ENCODE measurements around the gene ATG10. TPM values are rescaled to one million over a fixed set of nuclear protein-coding genes. Genes with fewer than 3 reads are reported as not detected.
"Not testable (repeated sequence)": the region's sequence is repeated elsewhere in the genome, so short reads cannot be mapped to it uniquely, and the experiment has no call there.

The ATG10 gene
- total RNA-seq, 1 donor from 2014 or later, result 5.8 TPM

DNA sequence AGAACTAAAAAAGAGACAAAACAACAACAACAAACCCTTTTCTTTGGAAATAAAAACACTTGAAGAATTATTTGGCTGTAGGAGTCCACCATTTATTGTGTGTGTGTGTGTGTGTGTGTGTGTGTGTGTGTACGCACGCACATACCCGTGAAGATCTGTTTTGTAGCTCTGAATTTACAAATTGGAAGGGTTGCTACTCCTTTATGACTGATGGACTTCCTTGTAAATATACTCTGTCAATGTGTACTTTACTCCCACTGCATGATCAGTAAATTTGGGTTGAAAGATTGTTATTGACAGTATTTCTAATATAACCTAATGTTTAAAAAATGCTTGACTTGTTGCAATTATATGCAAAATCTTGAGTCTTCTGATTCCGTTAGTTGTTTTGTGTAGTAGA lies 148.1 kb downstream of the ATG10 start:
- DNase-seq (ENCODE audit: low read depth in 2 of 2), result no peak

DNA sequence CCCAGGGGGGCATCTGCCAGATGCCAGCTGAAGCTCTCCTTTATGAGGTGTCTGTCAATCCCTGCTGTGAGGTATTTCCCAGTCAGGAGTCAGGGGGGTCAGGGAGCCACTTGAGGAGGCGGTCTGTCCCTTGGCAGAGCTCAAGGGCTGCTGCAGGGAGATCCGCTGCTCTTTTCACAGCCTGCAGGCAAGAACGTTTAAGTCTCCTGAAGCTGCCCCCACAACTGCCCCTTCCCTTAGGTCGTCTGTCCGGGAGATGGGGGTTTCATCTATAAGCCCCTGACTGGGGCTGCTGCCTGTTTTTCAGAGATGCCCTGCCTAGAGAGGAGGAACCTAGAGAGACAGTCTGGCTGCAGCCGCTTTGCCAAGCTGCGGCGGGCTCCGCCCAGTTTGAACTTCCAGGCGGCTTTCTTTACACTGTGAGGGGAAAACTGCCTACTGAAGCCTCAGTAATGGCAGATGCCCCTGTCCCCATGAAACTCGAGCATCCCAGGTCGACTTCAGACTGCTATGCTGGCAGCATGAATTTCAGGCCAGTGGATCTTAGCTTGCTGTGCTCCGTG lies 158.0 kb downstream of the ATG10 start:
- no peak for DNase-seq (ENCODE audit: low read depth in 2 of 2)

DNA sequence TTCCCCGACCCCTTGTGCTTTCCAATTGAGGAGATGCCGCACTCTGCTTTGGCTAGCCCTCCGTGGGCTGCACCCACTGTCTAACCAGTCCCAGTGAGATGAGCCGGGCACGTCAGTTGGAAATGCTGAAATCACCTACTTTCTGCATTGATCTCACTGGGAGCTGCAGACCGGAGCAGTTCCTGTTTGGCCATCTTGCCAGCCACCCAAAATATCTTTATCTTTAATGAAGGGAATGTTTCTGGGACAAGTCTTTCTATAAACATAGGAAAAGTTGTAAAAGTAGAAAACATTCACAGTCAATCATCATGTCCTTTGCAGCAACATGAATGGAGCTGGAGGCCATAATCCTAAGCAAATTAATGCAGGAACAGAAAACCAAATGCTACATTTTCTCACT lies 158.8 kb downstream of the ATG10 start:
- no peak for DNase-seq (ENCODE audit: low read depth in 2 of 2)

DNA sequence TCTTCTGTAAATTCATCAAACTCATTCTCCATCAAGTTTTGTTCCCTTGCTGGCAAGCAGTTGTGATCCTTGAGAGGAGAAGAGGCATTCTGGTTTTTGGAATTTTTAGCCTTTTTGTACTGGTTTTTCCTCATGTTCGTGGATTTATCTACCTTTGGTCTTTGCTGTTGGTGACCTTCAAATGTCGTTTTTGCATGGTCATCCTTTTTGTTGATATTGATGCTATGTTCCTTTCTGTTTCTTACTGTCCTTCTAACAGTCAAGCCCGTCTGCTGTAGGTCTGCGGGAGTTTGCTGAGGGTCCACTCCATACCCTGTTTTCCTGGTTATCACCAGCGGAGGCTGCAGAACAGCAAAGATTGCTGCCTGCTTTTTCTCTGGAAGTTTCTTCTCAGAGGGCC lies 165.4 kb downstream of the ATG10 start:
- DNase-seq (ENCODE audit: low read depth in 2 of 2), result no peak

DNA sequence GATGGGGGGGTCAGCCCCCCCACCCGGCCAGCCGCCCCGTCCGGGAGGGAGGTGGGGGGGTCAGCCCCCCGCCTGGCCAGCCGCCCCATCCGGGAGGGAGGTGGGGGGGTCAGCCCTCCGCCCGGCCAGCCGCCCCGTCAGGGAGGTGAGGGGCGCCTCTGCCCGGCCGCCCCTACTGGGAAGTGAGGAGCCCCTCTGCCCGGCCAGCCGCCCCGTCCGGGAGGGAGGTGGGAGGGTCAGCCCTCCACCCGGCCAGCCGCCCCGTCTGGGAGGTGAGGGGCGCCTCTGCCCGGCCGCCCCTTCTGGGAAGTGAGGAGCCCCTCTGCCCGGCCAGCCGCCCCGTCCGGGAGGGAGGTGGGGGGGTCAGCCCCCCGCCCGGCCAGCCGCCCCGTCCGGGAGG lies 168.0 kb downstream of the ATG10 start:
- not testable (repeated sequence) for DNase-seq (ENCODE audit: low read depth in 2 of 2)

DNA sequence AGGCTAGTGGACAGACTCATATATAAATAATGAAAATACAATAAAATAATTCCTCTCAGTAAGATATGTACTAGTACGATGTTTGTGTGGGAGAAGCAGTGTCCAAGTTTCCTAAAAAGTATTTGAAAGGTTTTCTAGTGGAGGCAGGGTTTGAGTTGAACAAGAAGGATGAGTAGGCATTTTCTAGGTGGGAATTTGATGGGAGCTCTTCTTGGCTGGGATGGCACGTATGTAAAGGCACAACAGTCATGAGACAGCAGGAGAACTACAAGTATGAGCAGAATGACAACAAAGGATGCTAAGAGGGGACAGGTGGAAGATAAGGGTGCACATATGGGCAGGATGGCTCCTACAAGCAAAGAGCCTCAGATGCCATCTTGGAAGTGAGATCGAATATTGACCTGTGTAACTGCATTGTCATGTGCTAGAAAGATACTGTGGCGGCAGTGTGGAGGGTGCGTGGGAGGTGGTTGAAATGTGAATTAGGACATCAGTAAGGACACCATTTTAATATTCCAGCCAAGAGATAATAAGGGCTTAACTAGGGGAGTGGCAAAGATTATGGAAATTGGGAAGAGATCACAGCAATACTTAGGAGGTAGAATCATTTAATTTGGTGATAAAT lies 170.5 kb downstream of the ATG10 start:
- DNase-seq (ENCODE audit: low read depth in 2 of 2), result no peak

DNA sequence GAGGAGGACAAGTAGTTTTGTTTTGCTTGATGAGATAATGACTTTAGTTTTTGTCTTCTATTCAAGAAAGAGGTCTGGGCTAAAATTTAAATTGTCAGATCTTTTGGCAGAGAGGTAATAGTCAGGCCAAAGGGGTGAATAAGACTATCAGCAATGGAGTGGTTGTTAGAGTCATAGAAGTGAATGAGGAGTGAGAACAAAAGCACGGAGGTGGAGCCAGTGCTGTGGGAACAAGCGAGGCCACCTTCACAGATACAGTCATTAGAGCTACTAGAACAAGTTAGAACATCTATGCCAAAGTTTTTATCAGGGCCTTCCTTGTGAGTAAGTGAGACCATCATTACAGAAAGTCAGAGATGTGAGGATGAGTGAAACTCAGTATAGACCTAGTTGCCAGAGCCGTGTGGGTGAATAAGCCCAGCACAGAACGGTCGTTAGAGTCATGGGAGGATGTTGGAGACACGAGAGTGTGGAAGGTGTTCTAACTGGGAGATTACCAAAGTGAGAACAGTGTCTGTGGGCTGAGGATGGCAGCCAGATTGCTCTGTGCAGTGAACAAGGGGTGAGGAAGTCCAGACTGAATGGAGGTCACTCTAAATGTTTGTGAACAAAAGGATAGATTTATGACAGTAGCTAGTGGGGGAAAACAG lies 171.2 kb downstream of the ATG10 start:
- DNase-seq (ENCODE audit: low read depth in 2 of 2), result no peak

DNA sequence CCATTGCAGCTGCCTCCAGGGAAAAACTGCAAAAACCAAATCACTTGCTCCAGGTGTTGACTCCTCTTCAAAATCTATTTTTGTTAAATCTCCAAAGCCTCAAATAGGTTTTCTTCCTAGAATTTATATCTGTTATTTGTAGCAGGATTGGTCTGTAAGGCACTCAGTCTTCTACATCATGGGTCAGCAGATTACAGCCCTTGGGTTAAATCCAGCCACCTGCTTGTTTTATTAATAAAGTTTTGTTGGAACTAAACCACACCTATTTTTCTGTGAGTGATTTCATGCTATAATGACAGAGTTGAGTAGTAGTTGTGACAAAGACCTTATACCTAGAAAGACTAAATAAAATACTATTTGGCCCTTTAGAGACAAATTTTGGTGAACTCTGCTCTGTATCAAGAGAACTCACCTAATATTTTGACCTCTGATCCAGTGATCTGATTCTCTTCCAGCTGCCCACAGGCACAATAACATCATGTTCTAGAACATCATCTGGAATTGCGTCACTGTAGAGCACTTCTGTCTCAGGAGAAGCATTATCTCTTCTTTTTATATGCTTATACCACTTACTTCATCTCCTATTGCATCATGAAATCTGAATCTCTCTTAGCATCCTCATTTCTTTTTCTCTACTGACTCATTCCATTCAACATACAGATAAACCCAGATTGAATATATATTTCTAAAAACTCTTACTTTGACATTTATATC lies 176.2 kb downstream of the ATG10 start:
- no peak for DNase-seq (ENCODE audit: low read depth in 2 of 2)

DNA sequence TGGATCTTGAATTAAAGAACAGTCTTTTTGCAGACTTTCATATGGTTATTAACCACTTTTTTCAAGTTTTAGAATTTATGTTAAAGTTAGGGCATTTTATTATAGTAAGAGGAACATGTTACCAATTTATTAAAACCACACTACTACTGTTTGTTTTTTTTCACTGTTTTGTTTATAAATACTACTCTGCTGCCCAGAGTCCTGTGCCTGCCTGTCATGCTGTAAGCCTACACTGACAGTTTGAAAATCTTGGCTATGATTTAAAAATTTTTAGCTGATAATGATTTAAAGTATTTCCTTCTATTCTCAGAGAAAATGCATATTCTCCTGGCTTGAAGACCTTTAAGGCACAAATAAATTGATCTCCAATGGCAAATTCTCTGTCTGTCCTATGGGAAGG lies 177.6 kb downstream of the ATG10 start:
- DNase-seq (ENCODE audit: low read depth in 2 of 2), result no peak

DNA sequence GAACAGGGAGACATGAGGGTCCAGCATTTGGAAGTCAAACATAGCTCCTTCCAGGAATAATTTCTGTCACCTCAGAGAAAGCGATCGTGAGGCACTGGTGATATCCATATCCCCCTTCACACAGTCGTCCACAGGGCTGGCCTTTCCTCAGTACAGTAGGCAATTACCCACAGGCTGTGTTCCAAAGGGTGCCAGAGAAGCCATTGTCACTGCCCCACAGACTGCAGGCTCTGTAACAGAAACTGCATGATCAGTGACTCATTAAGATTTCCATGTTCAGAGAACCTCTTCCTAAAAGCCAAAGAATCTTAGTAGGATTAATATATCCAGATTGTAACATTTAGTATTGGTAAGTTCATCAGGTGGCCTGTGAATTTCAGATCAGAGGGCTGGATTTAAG lies 178.7 kb downstream of the ATG10 start:
- DNase-seq (ENCODE audit: low read depth in 2 of 2), result no peak

DNA sequence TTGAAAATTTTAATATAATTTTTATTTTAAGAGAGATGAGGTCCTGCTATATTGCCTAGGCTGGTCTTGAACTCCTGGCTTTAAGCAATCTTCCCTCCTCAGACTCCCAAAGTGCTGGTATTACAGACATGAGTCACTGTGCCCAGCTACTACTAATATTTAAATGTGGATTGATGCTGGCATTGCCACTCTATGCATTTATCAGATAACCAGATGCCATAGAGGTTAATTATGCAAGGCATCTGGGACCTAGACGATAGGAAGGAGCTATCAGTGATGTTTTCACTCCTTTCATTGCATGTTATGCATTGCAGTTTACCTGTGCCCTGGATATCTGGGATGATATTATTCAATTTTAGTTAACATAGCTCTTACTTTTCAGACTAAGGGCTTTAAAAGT lies 179.4 kb downstream of the ATG10 start:
- no peak for DNase-seq (ENCODE audit: low read depth in 2 of 2)

DNA sequence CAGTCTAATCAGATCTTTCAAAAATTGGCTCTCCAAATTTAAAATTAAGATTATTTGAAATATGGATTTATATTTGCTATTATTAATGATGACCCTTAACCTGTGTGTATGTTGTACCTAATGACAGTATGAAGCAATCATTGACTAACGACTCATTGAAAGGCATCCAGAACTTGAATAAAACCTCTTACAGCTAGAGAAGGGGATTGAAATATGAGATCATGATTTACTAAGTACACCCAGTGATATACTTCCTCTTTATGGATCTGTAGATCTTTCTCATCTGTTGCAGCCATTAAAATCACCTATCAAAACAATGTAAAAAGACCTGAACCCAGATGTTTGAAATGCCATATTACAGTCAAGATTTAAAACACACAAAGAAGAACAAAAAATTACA lies 179.8 kb downstream of the ATG10 start:
- no peak for DNase-seq (ENCODE audit: low read depth in 2 of 2)

DNA sequence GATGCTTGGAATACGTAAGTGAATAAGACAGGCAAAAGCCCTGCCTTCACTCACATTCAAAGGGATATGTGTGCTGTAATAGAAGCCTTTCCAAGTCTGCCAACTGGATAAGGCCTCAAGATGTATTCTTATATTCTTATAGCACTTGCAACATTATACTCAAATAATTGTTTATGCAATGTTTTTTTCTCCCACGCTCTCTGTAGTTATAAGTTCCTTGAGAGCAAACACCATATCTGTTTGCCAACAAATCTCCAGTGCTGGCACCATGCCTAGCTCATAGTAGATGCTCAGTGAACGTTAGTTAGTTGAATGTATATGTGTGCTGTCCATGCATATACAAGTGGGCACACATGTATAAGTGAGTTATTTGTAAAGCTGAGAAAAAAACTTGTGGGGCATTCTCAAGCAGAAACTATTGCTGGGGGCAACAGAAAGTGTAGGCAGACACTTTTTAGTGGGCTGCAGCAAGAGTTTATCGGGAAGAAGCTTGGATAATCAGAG lies 181.2 kb downstream of the ATG10 start:
- no peak for DNase-seq (ENCODE audit: low read depth in 2 of 2)

DNA sequence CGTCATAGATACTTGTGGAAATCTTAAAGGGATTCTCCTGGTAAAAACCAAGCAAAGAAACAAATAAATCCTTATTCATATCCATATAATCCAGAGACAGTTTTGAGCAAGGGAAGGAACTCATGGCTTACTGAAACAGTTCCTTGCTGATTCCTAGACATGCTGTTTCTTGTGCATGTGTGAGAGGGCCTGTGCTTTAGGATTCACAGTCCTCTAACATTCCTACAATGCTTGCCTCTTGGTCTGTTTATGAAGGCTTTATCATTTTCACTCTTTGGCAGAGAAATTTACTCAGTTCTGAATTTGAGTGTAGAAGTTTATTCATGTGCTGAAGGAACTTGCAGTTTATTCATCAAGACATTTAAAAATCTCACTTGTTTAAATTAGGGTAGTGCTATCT lies 183.0 kb downstream of the ATG10 start:
- no peak for DNase-seq (ENCODE audit: low read depth in 2 of 2)

DNA sequence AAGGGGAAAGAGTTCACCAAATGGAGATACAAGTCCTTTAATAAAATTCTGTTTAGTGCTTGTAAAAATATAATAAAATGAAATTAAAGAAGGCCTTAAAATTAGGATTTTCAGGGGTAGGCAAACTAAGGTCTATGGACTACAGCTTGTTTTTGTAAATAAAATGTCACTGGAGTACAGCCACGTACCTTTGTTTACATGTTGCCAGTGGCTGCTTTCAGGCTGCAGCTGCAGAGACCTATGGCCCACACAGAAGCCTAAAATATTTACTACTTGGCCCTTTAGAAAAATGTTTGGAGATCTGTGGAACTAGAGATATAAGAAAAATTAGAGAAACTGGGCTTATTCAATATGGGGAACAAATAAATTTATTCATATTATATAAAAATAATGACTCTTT lies 183.5 kb downstream of the ATG10 start:
- DNase-seq (ENCODE audit: low read depth in 2 of 2), result no peak

DNA sequence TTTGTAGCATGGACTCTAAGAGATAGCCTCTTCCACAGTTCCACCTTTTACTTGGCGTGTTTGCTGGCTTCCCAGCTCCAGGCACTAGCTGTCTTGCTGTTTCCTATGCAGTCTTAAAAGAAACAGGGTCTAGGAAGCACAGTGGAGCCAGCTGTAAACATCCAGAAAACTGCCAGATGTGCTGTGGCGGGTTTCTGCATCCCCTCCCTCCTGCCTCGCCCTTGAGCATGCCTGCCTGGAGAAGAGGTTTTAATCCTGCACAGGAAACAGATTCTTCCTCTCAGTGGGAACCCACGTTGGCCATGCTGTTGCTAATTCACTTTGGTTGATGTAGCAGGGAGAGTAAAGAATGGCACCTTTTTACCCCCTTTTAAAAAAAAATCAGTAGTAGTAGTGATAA lies 185.1 kb downstream of the ATG10 start:
- no peak for DNase-seq (ENCODE audit: low read depth in 2 of 2)

DNA sequence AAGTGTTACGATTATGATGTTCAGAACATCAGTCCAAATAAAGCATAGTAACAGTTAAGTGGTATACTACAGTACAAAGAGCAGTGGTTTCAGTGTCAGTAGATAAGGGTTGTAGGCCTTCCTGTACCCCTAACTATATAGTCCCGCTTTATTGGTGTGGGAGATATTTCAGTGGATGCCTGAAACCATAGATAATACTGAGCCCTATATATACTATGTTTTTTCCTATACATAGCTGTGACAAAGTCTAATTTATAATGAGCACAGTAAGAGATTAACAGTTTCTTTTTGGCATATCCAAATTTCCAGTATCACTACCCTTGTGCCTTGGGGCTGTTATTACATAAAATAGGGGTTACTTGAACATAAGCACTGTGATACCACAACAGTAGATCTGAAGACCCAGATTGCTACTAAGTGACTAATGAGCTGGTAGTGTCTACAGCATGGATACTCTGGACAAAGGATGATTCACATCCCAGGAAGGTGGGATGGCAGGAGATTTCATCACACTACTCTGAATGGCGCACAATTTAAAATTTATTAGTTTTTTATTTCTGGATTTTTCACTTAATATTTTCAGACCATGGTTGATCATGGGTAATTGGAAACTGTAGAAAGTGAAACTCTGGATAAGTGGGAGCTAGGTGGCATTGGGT lies 187.1 kb downstream of the ATG10 start:
- DNase-seq (ENCODE audit: low read depth in 2 of 2), result peak; percentile 24 to 72

DNA sequence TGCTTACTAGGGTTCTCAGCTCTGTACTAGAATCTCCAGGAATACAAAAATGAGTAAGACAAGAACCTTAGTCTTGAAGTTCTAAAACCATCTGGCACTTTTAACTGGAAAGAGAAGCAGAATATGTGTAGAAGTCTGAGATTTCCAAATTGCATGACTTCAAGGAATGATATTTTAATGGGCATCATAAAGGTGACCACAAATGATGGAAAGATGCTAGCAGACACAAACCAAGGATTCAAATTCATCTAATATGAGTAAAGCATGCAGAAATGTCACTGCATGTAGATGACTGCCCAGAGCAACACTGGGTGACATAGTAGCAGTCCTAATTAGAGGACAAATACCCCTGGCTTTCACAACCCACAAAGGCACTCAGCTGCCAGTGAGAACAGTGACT lies 189.1 kb downstream of the ATG10 start:
- no peak for DNase-seq (ENCODE audit: low read depth in 2 of 2)

DNA sequence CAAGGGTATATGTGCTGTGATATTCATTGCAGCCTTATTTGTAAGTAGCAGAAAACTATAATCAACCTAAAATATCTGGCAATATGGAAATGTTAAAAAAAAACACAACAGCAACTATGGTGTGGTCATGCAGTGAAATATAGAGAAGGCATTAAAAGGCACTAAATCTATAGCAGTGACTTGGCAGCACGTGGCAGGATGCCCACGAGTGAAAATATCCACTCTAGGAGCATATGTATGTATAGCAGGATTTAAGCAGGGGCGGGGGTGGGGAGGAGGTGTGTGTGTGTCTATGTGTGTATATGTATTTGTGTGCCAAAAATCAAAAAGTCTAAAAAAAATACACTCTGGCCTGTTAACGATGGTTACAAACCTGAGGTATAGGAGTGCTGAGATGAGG lies 190.8 kb downstream of the ATG10 start:
- no peak for DNase-seq (ENCODE audit: low read depth in 2 of 2)

DNA sequence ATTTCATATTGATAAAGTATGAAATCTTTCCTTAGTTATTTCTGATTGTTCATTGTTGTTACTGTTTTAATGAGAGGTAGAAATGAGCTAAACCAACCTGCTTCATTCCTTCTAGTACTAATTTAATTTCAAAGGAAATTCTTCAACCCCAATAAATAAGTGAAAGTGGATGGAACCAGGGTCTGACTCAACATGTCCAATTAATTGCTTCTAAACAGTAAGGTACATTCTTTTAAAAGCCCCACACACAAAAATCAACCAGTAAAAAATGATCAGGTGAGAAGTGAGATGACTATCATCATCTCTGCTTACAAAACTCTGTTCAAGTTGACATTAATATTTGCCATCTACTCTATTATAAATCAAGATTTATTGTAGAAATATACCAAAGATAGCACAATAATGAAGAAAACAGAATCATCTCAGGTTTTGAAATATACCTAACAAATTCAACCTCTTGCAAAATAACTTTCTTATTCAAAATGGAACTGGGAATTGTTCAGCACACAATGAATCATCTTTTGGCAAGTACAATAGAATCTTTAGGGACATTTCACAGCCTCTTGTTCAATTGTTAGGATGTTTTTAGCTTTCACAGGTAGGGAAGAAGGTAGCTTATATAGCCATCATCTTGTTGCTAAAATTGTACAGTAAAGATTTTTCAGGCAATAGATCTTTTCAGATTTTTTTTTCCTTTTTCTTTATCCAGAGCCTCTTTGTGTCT lies 191.8 kb downstream of the ATG10 start:
- DNase-seq (ENCODE audit: low read depth in 2 of 2), result peak in 1 of 2 donors; percentile 31

Data from lung microvascular endothelial cell (primary cell).